Activated naive CD8-positive, alpha-beta T cell treated with anti-CD3 and anti-CD28 coated beads for 36 hours (primary cell): ENCODE measurements around the gene MEG3. TPM values are rescaled to one million over a fixed set of nuclear protein-coding genes. Genes with fewer than 3 reads are reported as not detected.

ENCODE experiments used
- DNase-seq: peaks from one replicate; pipeline ENCODE4 v3.0.0; 2021
- H3K27ac Mint-ChIP-seq: one replicate; pipeline ENCODE4 v1.8.0; 2022; ENCODE audit warnings: mild to moderate bottlenecking, moderate library complexity, mixed read lengths
- H3K27me3 Mint-ChIP-seq: one replicate; pipeline ENCODE4 v1.8.0; 2022; ENCODE audit warnings: mild to moderate bottlenecking, mixed read lengths
- H3K36me3 Mint-ChIP-seq: one replicate; pipeline ENCODE4 v1.8.0; 2021; ENCODE audit warnings: mild to moderate bottlenecking, mixed read lengths
- H3K4me1 Mint-ChIP-seq: one replicate; pipeline ENCODE4 v1.8.0; 2021; ENCODE audit warnings: mixed read lengths
- H3K4me3 Mint-ChIP-seq: one replicate; pipeline ENCODE4 v1.8.0; 2022; ENCODE audit warnings: mild to moderate bottlenecking, moderate library complexity, mixed read lengths
- H3K9me3 Mint-ChIP-seq: one replicate; pipeline ENCODE4 v1.8.0; 2022; ENCODE audit warnings: mixed read lengths
- total RNA-seq, 2 experiments: library from RNA; stranded (reverse); gene quantifications; one replicate each; pipeline ENCODE4 v1.2.3, GENCODE V29; 2021

Gene MEG3
- total RNA-seq, 2 experiments from 2014 or later = 0.10 TPM; not detected in 1

- Mint-ChIP-seq H3K27me3 (peaks cover 4% of the 10 kb centered on the region), H3K36me3 (no peaks in the 10 kb centered on the region), H3K4me1 (no peaks in the 10 kb centered on the region), H3K9me3 (no peaks in the 10 kb centered on the region), H3K27ac (no peak overlapping the region), H3K4me3 (no peak overlapping the region)
- DNase-seq = no peak
Measured at GRCh38 chr14:100866666-100867630, 41.0 kb downstream of the MEG3 start.

DNA sequence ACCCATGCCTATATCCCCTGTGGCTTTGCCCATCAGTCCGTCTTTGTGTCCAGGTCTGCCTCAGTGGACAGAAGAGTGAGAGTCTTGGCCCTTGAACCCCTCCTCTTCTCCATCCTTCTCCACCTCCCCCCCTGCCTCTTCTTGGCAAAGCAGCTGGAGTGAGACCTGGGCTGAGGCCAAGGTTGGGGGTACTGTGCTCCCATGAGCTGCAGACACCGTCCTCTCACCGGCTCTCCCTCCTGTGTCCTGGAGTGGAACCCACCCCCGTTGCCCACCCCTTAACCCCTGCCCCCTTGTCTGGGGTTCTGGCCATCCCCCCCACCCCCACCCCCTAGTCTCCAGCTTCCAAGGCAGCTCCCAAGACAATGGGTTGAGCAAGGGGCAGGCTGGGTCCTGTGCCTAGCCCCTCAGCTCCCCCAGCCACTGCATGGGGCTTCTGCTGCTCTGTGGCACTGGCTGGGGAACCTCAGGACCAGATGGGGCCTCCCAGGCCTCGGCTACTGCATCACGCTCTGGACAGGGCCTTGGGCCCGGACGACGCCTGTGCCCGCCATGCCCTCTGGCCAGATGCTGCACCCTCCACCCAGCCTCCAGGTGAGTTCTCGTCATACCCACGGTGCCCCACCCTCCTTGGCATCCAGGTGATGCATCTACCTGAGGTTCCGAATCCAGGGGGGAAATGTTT lies 41.9 kb downstream of the MEG3 start:
- no peak overlapping the region for H3K4me3 Mint-ChIP-seq
- H3K27ac Mint-ChIP-seq = no peak overlapping the region
- H3K36me3 Mint-ChIP-seq = no peaks in the 10 kb centered on the region
- H3K9me3 Mint-ChIP-seq = no peaks in the 10 kb centered on the region
- DNase-seq = no peak
- peaks cover under 1% of the 10 kb centered on the region for H3K4me1 Mint-ChIP-seq
- H3K27me3 Mint-ChIP-seq = no peaks in the 10 kb centered on the region

- no peak overlapping the region for H3K4me3 Mint-ChIP-seq
- H3K36me3 Mint-ChIP-seq = no peaks in the 10 kb centered on the region
- no peak for DNase-seq
- H3K27ac Mint-ChIP-seq = no peak overlapping the region
- no peaks in the 10 kb centered on the region for H3K9me3 Mint-ChIP-seq
- no peaks in the 10 kb centered on the region for H3K27me3 Mint-ChIP-seq
- peaks cover 2% of the 10 kb centered on the region for H3K4me1 Mint-ChIP-seq
Measured at GRCh38 chr14:100868621-100869370, 42.9 kb downstream of the MEG3 start.

DNA sequence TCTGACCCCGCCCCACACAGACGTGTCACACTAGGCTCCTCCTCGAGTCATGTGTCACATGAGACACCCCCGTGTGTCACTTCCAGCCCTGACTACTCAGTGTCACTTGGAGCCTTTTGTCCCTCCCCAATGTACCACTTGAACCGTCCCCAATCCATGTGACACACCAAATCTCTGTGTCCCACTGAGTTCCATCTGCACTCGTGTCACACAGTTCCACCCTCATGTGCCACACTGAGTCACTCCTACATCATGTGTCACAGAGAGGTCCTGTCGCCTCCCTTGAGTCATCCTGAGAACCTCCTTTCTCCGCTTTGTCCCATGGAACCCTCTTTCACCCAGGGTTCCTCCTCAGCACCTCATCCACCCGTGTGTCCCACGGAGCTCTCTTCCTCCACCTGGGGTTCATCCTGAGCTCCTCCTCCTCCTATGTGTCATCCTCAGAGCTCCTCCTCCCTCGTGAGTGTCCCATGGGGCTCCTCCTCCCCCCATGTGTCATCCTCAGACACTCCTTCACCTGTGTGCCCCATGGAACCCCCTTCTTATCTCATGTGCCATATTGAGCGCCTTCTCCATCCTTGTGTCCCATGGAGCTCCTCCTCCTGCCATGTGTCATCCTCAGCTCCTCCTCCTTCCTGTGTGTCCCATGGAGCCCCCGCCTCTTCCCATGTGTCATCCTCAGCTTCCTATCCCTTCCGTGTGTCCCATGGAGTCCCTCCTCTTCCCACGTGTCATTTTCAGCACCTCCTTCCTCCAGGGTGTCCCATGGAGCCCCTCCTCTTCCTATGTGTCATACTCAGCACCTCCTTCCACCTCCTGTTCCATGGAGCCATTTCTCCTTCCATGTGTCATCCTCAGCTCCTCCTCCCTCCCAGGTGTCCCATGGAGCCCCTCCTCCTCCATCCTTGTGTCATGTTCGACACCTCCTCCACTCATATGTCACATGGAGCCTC lies 45.6 kb downstream of the MEG3 start:
- Mint-ChIP-seq H3K36me3 (no peaks in the 10 kb centered on the region), H3K4me3 (no peak overlapping the region), H3K9me3 (no peaks in the 10 kb centered on the region), H3K27me3 (no peaks in the 10 kb centered on the region), H3K4me1 (peaks cover 2% of the 10 kb centered on the region), H3K27ac (no peak overlapping the region)
- DNase-seq = no peak

DNA sequence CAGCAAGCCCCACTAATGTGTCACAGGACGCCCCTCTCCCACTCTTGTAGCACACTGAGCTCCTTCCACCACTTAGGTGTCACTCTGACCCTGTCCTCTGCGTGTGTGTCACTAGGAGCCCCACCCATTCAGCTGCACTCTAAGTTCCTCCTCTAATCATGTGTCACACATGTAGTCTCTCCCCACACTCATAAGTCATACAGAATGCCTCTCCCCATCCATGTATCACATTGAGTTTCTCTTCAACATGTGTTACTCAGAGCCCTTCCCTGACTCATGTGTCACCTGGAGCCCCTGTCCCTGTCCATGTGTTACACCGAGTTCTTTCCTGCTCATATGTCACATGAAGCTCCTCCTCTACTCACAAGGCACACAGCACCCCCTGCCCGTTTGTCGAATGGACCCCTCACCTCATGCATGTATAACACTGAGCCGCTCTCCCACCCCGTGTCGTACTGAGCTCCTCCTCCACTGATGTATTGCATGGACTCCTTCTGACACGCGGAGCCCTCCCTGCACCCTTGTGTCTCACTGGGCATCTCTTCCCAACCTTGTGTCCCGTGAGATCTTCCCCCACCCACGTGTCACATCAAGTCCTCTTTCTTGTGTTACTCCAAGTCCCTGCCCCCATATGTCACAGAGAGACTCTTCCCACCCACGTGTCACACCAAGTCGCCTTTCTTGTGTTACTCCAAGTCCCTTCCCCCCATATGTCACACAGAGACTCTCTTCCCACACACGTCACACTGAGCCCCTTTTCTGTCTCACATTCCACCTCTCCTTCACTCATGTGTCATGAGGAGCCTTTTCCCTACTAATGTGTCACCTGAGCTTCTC lies 46.6 kb downstream of the MEG3 start:
- H3K4me1 Mint-ChIP-seq = peaks cover 2% of the 10 kb centered on the region
- no peak overlapping the region for H3K4me3 Mint-ChIP-seq
- no peak overlapping the region for H3K27ac Mint-ChIP-seq
- H3K27me3 Mint-ChIP-seq = no peaks in the 10 kb centered on the region
- H3K36me3 Mint-ChIP-seq = no peaks in the 10 kb centered on the region
- no peaks in the 10 kb centered on the region for H3K9me3 Mint-ChIP-seq
- no peak for DNase-seq

DNA sequence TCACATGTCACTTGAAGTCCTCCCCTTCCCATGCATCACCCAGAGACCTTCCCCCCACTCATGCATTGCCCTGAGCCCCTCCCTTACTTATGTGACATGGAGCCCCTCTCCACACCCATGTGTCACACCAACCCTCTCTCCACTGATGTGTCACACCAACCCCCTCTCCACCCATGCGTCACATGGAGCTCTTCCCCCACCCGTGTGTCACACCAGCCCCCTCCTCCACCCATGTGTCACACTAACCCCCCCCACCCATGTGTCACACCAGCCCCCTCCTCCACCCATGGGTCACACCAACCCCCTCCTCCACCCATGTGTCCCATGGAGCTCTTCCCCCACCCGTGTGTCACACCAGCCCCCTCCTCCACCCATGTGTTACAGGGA lies 47.2 kb downstream of the MEG3 start:
- Mint-ChIP-seq H3K4me1 (peaks cover 2% of the 10 kb centered on the region), H3K27ac (no peak overlapping the region), H3K9me3 (no peaks in the 10 kb centered on the region), H3K27me3 (peaks cover 4% of the 10 kb centered on the region), H3K36me3 (no peaks in the 10 kb centered on the region), H3K4me3 (no peak overlapping the region)
- no peak for DNase-seq

GRCh38 chr14:100874051-100874410 lies 48.1 kb downstream of the MEG3 start:
- no peak overlapping the region for H3K4me3 Mint-ChIP-seq
- no peak for DNase-seq
- H3K9me3 Mint-ChIP-seq = no peaks in the 10 kb centered on the region
- peaks cover 2% of the 10 kb centered on the region for H3K4me1 Mint-ChIP-seq
- peaks cover 10% of the 10 kb centered on the region for H3K27me3 Mint-ChIP-seq
- no peaks in the 10 kb centered on the region for H3K36me3 Mint-ChIP-seq
- H3K27ac Mint-ChIP-seq = no peak overlapping the region

- Mint-ChIP-seq H3K4me1 (peaks cover 2% of the 10 kb centered on the region), H3K9me3 (no peaks in the 10 kb centered on the region), H3K36me3 (no peaks in the 10 kb centered on the region), H3K4me3 (no peak overlapping the region), H3K27ac (no peak overlapping the region), H3K27me3 (peaks cover 10% of the 10 kb centered on the region)
- no peak for DNase-seq
Measured at GRCh38 chr14:100874411-100875091, 48.6 kb downstream of the MEG3 start.

DNA sequence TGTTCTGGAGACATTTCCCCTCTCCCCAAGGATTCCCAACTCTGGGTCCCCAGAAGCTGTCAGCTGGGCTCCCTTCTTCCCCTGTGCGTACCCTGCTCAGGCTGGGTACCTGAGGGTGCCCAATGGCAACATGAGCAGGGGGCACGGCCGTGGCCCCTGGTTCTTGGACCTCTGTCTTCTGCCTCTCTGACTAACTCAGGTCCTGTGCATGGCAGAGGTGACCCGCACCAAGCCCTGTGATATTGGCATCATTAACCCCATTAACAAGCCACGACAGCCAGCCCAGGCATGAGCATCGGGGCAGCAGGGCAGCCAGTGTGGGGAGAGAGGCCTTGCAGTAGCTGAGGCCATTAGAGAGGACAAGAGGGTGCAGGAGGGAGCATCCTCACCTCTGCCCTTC lies 49.2 kb downstream of the MEG3 start:
- H3K4me3 Mint-ChIP-seq = no peak overlapping the region
- H3K27ac Mint-ChIP-seq = no peak overlapping the region
- DNase-seq = no peak
- H3K36me3 Mint-ChIP-seq = no peaks in the 10 kb centered on the region
- peaks cover 2% of the 10 kb centered on the region for H3K4me1 Mint-ChIP-seq
- peaks cover 10% of the 10 kb centered on the region for H3K27me3 Mint-ChIP-seq
- H3K9me3 Mint-ChIP-seq = no peaks in the 10 kb centered on the region

GRCh38 chr14:100875861-100876590 lies 50.1 kb downstream of the MEG3 start:
- no peak for DNase-seq
- no peak overlapping the region for H3K27ac Mint-ChIP-seq
- H3K9me3 Mint-ChIP-seq = no peaks in the 10 kb centered on the region
- peaks cover 2% of the 10 kb centered on the region for H3K4me1 Mint-ChIP-seq
- H3K4me3 Mint-ChIP-seq = no peak overlapping the region
- H3K27me3 Mint-ChIP-seq = peaks cover 10% of the 10 kb centered on the region
- H3K36me3 Mint-ChIP-seq = no peaks in the 10 kb centered on the region

- no peaks in the 10 kb centered on the region for H3K9me3 Mint-ChIP-seq
- DNase-seq = no peak
Measured at GRCh38 chr14:100878271-100879146, 52.6 kb downstream of the MEG3 start.

GRCh38 chr14:100879194-100879593 lies 53.3 kb downstream of the MEG3 start:
- Mint-ChIP-seq H3K27me3 (peaks cover 10% of the 10 kb centered on the region), H3K4me3 (no peak overlapping the region), H3K27ac (no peak overlapping the region), H3K9me3 (no peaks in the 10 kb centered on the region), H3K4me1 (no peaks in the 10 kb centered on the region), H3K36me3 (no peaks in the 10 kb centered on the region)
- DNase-seq = no peak

More at GRCh38 chr14:100878271-100879146, 52.6 kb downstream of the MEG3 start:
- peaks cover 10% of the 10 kb centered on the region for H3K27me3 Mint-ChIP-seq
- H3K4me3 Mint-ChIP-seq = no peak overlapping the region
- H3K27ac Mint-ChIP-seq = no peak overlapping the region
- no peaks in the 10 kb centered on the region for H3K4me1 Mint-ChIP-seq
- no peaks in the 10 kb centered on the region for H3K36me3 Mint-ChIP-seq
